ENCODE data around the gene APOL6.

APOL6 gene

DNA sequence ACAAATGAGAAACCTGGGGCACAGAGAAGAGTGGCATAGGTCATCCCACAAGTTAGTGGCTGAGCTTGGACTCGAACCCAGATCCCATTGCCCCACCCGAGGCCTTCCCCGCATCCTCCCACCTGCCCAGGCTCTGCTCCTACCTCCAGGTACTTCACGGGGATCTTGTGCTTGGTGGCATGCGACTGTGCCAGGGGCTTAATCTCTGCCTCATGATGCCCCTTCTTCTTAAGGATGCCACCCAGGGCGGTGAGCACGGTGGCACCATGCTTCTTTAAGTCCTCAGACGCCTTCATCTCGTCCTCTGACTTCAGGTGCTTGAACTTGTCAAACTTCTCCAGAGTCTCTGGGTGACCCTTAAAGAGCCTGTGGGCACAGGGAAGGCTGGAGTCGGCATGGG, 37.5 kb upstream of the APOL6 start:
- no peak for DNase-seq (ENCODE audit: low read depth)
- H3K4me3 ChIP-seq (ENCODE audit: low read length) = no peak overlapping the region
- TF ChIP-seq, protein P1, sequence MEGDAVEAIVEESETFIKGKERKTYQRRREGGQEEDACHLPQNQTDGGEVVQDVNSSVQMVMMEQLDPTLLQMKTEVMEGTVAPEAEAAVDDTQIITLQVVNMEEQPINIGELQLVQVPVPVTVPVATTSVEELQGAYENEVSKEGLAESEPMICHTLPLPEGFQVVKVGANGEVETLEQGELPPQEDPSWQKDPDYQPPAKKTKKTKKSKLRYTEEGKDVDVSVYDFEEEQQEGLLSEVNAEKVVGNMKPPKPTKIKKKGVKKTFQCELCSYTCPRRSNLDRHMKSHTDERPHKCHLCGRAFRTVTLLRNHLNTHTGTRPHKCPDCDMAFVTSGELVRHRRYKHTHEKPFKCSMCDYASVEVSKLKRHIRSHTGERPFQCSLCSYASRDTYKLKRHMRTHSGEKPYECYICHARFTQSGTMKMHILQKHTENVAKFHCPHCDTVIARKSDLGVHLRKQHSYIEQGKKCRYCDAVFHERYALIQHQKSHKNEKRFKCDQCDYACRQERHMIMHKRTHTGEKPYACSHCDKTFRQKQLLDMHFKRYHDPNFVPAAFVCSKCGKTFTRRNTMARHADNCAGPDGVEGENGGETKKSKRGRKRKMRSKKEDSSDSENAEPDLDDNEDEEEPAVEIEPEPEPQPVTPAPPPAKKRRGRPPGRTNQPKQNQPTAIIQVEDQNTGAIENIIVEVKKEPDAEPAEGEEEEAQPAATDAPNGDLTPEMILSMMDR (IDR thresholded peaks at IDR 0.05; ENCODE audit: insufficient read depth, low read depth, low read length, missing control alignments) = no peak

- TF ChIP-seq, protein P1 (IDR thresholded peaks at IDR 0.05; ENCODE audit: insufficient read depth, low read depth, low read length, missing control alignments) = no peak
- H3K4me3 ChIP-seq (ENCODE audit: low read length) = no peak overlapping the region
- no peak for DNase-seq (ENCODE audit: low read depth)
Measured at GRCh38 chr22:35611200-35611890, 36.9 kb upstream of the APOL6 start.

- TF ChIP-seq, protein P1 (IDR thresholded peaks at IDR 0.05; ENCODE audit: insufficient read depth, low read depth, low read length, missing control alignments) = no peak
- no peak for DNase-seq (ENCODE audit: low read depth)
- no peak overlapping the region for H3K4me3 ChIP-seq (ENCODE audit: low read length)
Measured at GRCh38 chr22:35611891-35612576, 36.2 kb upstream of the APOL6 start.

GRCh38 chr22:35612903-35613302, 35.3 kb upstream of the APOL6 start:
- no peak for DNase-seq (ENCODE audit: low read depth)
- TF ChIP-seq, protein P1 (IDR thresholded peaks at IDR 0.05; ENCODE audit: insufficient read depth, low read depth, low read length, missing control alignments) = no peak
- H3K4me3 ChIP-seq (ENCODE audit: low read length) = no peak overlapping the region

GRCh38 chr22:35614404-35614803, 33.8 kb upstream of the APOL6 start:
- TF ChIP-seq, protein P1 (IDR thresholded peaks at IDR 0.05; ENCODE audit: insufficient read depth, low read depth, low read length, missing control alignments) = no peak
- no peak for DNase-seq (ENCODE audit: low read depth)
- H3K4me3 ChIP-seq (ENCODE audit: low read length) = no peak overlapping the region

- TF ChIP-seq, protein P1 (IDR thresholded peaks at IDR 0.05; ENCODE audit: insufficient read depth, low read depth, low read length, missing control alignments) = no peak
- DNase-seq (ENCODE audit: low read depth) = peak; percentile 55
- H3K4me3 ChIP-seq (ENCODE audit: low read length) = no peak overlapping the region
Measured at GRCh38 chr22:35615156-35615555, 33.1 kb upstream of the APOL6 start.

Data from epithelial cell of esophagus (primary cell).